GM19025 (cell line): ENCODE results near the gene HIBADH.

Experiments used
- ATAC-seq: cut with Tn5 transposase; IDR thresholded peaks from one replicate; pipeline ENCODE4 v1.9.1; 2021; ENCODE audit warnings: mild to moderate bottlenecking, low read depth, moderate library complexity; ENCODE audit not compliant: unreplicated experiment

The HIBADH gene

DNA sequence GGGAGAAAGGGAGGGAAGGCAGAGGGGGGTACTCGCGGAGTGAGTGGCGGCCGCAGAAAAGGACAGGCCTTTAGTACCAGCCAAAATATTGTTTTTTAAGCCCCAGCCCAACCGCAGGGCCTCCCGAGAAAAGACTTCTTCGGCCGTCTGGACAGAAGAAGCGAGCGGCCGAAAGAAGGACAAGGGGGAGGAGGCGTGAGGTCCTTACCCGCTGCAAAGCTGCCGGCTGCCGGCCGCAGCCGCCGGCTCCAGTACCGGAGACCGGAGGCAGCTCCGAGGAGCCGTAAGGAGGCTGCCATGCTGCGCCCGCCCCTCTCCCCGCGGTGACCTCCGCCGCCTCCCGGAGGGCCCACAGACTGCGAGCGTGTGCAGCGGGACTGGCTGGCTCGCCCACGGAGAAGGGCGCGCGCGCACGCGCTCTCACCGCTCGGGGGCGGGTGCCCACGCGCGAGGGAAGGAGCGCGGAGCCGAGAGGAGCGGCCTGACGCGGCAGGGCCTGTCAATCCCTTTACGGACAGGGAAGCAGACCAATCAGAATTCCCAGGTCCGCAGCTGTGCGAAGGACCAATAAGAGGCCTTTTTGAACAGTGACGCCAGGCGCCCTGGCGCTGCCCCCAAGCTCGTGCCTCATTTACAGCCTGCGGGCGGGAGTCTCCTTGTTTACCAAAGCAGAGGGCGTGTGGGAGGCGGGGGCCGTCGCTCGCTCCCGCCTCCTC lies at the start of gene HIBADH:
Gene HIBADH (minus strand): TSS at position 394 of the 716 bp plus-strand sequence. CDS start 95 bp downstream, at position 299.
- ATAC-seq, result peak; percentile 99

GRCh38 chr7:27712217-27712616 lies 49.5 kb upstream of the HIBADH start:
- no peak for ATAC-seq

DNA sequence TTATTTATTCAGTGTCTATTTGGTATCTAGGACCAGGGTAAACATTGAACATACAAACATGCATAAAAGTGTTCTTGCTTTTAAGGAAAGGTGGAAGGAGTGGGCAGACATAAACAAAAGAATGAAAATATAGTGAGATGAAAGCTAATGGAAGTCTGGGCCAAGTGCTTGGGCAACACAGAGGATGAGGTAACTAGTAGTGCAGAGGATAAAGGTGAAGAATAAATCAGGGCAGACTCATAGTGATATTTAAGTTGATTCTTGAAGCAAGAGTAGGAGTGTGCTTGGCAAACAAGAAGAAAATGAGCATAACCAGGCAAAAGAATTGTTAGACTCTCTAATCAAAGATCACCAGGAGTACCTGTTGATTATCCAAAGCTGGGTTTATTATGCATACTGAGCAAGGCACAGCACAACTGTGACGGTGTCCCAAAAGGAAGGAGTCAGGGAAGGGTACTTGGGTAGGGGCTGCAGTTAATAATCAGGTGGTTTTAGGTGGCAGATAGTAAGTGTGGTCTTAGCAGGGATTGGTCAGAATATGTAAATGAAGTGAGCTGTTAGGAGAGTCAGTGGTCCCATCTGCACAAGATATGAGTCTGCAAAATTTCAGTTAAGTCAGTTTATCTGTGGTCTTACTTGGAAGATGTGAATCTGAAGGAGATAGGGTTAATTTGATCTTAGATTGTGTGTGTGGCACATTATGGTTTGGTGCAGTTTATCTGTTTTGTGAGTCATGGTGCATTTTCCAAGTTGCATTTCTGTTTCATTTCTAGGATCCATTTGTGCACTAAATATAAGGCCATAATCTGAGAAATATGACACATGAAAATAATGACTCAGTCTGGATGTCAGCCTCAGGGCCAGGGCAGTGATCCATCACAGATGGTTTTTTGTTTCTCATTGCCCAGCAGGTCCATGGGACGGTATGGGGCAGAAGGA lies 46.7 kb upstream of the HIBADH start:
- ATAC-seq, result no peak

GRCh38 chr7:27708485-27708884 lies 45.8 kb upstream of the HIBADH start:
- no peak for ATAC-seq

GRCh38 chr7:27705200-27705594 lies 42.5 kb upstream of the HIBADH start:
- no peak for ATAC-seq

DNA sequence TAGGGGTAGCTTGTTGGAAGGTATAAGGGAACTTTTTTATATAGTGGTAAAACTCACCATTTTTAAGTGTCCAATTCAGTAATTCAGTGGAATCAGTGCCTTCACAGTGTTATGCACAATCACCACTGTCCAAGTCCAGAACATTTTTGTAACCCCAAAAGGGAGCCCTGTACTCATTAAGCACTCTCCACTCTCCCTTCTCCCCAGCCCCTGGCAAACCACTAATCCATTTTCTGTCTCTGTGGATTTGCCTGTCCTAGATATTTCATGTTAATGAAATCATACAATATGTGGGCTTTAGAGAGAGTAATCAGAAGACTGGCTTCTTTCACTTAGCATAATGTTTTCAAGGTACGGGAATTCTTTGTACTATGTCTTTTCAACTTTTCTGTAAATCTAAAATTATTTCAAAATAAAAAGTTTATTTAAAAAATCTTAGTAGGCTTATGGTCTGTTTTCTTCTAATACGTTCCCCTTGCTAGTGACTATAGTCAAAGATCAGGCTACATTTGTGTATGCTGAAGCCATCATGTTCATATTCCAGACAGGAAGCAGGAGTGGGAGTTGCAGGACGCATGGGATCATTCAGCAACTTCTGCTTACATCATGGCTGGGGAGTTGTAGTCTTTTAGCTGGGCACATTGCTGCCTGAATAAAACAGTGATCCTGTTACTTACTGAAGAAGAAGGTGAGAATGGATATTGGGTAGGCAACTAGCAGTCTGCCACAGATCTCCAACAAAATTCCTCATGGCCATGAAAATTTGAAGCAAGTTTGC lies 41.9 kb upstream of the HIBADH start:
- ATAC-seq, result no peak

DNA sequence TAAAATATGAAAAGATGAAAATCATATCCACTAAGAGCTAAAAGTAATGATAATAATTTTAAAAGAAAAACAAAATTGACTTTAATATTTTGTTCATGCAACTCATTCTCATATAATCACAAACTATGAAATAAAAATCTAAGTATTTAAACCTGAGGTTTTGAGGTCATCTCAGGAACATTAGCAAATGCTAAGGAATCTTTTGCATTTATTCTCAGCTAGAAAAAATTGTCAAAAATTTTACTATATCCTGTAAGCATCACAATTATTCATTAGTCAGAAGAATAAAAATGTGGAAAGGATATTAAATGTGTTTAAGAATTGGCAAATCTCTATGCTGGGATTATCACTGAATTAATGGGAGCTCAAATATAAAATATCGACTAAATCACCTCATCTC lies 40.5 kb upstream of the HIBADH start:
- ATAC-seq, result no peak

- no peak for ATAC-seq
These were observed 37.8 kb upstream of the HIBADH start for GRCh38 chr7:27700501-27700900.

GRCh38 chr7:27699751-27700150 lies 37.1 kb upstream of the HIBADH start:
- ATAC-seq, result no peak

- ATAC-seq, result no peak
These were observed 35.3 kb upstream of the HIBADH start for GRCh38 chr7:27697861-27698430.

DNA sequence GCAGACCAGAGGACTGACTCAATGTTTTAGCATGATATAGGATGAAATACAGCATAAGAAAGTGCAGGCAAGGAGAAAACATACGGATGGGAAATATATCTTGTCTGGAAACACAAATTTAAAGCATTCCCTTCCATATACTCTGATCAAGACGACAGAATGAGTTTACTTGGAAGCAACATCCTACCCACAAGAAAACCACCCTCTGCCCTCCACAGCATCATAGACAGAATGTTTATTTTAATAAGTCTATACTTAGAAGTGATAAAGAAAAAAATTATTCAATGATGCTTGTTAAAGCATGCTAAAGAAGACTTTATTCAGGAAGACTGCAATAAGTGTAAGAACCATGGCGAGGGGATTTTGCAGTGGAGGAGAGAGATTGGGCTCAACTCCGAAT lies 32.4 kb upstream of the HIBADH start:
- ATAC-seq, result no peak

DNA sequence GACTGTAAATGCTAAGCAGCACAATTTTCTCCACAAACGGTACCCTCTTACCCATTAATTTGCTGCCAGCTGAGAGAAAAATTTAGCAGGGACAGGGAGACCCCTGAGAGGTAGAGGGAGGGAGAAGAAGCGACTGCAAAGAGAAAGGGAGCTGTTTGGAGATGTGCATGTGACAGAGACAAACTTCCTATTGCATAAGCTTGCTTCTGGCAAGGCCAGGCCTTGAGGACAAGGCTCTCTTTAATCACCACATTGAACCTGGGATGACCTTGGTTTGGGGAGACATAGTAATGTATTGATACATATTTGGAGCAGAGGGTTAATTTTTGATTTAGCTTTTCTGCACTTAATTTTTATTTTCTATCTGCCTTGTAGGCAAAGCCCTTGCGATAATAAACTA lies 31.1 kb upstream of the HIBADH start:
- no peak for ATAC-seq

DNA sequence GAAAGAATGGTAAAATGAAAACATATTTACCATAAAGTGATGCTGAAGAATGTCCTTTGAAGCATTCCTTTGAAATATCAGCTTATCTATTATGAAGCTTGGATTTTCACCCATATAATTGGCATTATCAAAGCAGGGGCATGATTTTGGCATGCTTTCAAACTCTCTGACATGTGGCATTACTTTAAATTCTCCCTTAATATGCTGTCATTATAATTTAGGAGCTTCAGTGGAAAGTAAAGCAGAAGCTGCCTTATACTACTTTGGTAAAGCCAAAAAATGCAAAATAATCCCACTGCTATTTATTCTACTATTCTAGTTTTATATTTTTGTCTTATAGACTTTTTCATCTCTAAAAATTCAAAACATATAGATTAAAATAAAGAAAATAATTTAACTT lies 28.0 kb upstream of the HIBADH start:
- ATAC-seq, result no peak

GRCh38 chr7:27689591-27690164 lies 27.0 kb upstream of the HIBADH start:
- ATAC-seq, result no peak

GRCh38 chr7:27689150-27689549 lies 26.5 kb upstream of the HIBADH start:
- ATAC-seq, result no peak

- no peak for ATAC-seq
These were observed 26.0 kb upstream of the HIBADH start for GRCh38 chr7:27688646-27689045.

GRCh38 chr7:27688056-27688455 lies 25.4 kb upstream of the HIBADH start:
- no peak for ATAC-seq

GRCh38 chr7:27686315-27686714 lies 23.6 kb upstream of the HIBADH start:
- no peak for ATAC-seq

- no peak for ATAC-seq
These were observed 23.2 kb upstream of the HIBADH start for GRCh38 chr7:27685893-27686292.

DNA sequence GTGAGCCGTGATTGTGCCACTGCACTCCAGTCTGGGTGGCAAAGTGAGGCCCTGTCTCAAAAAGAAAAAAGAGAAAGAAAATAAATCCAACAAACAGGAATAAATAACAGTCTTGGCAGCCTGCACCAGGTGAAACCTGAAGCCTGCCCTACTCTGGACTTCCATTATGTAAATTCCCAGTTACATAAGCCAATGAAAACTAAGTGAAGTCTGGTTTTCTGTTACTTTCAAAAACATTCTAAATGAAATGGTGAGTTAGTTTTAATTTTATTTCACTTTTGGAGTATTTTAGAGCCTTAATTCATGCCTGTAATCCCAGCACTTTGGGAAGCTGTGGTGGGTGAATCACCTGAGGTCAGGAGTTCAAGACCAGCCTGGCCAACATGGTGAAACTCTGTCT lies 22.5 kb upstream of the HIBADH start:
- no peak for ATAC-seq
